HG03571 (cell line): ENCODE results near the gene RAB25.
"Not testable (repeated sequence)": the region's sequence is repeated elsewhere in the genome, so short reads cannot be mapped to it uniquely, and the experiment has no call there.

Experiments
- ATAC-seq: cut with Tn5 transposase; IDR thresholded peaks from one replicate; pipeline ENCODE4 v1.9.1; 2021; ENCODE audit not compliant: unreplicated experiment

Gene RAB25

GRCh38 chr1:156054500-156055280, 6.3 kb upstream of the RAB25 start, which contains the start of gene LAMTOR2:
Gene LAMTOR2 (plus strand): TSS chr1:156054782. CDS start chr1:156054890, 108 bp downstream.
- peak; percentile 66 for ATAC-seq

GRCh38 chr1:156055281-156056048, 5.5 kb upstream of the RAB25 start:
- no peak for ATAC-seq

- no peak for ATAC-seq
Observed at GRCh38 chr1:156056326-156056849, 4.6 kb upstream of the RAB25 start.

- ATAC-seq = no peak
Observed at GRCh38 chr1:156062189-156062588, 1.2 kb downstream of the RAB25 start.

GRCh38 chr1:156063997-156064285, 3.0 kb downstream of the RAB25 start:
- ATAC-seq = no peak

- ATAC-seq = no peak
Observed at GRCh38 chr1:156064615-156065014, 3.7 kb downstream of the RAB25 start.

- no peak for ATAC-seq
Observed at GRCh38 chr1:156065212-156065611, 4.3 kb downstream of the RAB25 start.

- no peak for ATAC-seq
Observed at GRCh38 chr1:156065871-156066270, 4.9 kb downstream of the RAB25 start.

GRCh38 chr1:156067262-156067661, 6.3 kb downstream of the RAB25 start:
- ATAC-seq = no peak

GRCh38 chr1:156069490-156070455, 8.8 kb downstream of the RAB25 start:
- ATAC-seq = no peak

- no peak for ATAC-seq
Observed at GRCh38 chr1:156070548-156070947, 9.6 kb downstream of the RAB25 start.

GRCh38 chr1:156071332-156071816, 10.4 kb downstream of the RAB25 start:
- ATAC-seq = not testable (repeated sequence)

- ATAC-seq = no peak
Observed at GRCh38 chr1:156072251-156072650, 11.3 kb downstream of the RAB25 start.

- ATAC-seq = no peak
Observed at GRCh38 chr1:156073110-156073687, 12.2 kb downstream of the RAB25 start.

GRCh38 chr1:156073740-156074139, 12.8 kb downstream of the RAB25 start:
- no peak for ATAC-seq

GRCh38 chr1:156074661-156075060, 13.7 kb downstream of the RAB25 start:
- no peak for ATAC-seq

- no peak for ATAC-seq
Observed at GRCh38 chr1:156075162-156075561, 14.2 kb downstream of the RAB25 start.

- ATAC-seq = no peak
Observed at GRCh38 chr1:156075775-156076204, 14.8 kb downstream of the RAB25 start.

- no peak for ATAC-seq
Observed at GRCh38 chr1:156076609-156077429, 15.9 kb downstream of the RAB25 start.

GRCh38 chr1:156077430-156077760, 16.4 kb downstream of the RAB25 start:
- no peak for ATAC-seq
